Measurements from ENCODE around the gene B3GAT1.

DNA sequence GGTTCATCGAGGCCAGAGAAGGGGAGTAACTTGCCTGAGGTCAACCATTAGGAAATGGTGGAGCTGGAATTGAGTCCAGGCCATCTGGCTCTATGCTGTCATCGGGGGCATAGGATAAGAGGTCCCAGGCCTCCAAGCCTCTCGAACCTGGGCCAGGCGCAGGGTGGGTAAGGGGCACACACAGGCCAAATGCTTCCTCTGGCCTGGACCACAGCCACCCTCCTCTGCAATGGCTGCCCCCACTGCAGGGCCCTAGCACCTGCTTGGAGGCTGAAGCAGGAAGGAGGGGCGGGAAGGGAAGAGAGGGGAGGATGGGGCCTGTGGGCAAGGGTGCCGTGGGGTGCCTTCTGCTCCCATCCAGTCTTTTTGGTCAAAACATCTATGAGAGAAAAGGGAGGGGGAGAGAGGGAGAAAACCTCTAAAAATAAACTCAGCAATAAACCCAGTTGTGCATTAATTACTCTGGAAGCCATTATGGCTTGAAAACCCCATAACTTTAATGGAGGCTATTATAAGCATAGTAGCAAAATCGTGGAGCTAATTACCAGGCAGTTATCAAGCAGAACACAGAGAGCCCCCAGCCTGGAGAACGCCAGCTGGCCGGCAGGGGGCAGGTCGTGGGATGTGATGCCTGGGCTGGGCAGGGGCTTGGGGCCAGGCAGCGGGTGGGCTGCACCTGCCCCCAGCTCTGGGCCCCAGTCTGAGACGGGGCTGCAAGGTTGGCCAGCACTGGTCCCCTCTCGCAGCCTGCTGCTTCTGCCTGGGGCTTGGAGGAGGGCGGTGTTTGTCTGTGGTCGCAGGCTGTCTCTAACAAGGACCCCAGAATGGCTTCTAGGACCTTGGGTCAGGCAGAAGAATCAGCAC is 21.1 kb downstream of the B3GAT1 start:
- TF ChIP-seq, protein P1, sequence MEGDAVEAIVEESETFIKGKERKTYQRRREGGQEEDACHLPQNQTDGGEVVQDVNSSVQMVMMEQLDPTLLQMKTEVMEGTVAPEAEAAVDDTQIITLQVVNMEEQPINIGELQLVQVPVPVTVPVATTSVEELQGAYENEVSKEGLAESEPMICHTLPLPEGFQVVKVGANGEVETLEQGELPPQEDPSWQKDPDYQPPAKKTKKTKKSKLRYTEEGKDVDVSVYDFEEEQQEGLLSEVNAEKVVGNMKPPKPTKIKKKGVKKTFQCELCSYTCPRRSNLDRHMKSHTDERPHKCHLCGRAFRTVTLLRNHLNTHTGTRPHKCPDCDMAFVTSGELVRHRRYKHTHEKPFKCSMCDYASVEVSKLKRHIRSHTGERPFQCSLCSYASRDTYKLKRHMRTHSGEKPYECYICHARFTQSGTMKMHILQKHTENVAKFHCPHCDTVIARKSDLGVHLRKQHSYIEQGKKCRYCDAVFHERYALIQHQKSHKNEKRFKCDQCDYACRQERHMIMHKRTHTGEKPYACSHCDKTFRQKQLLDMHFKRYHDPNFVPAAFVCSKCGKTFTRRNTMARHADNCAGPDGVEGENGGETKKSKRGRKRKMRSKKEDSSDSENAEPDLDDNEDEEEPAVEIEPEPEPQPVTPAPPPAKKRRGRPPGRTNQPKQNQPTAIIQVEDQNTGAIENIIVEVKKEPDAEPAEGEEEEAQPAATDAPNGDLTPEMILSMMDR (IDR thresholded peaks at IDR 0.05; ENCODE audit: low read length): no peak
- TF ChIP-seq EZH2 (optimal IDR thresholded peaks at IDR 0.05; ENCODE audit: low read depth, low read length): no peak
- TF ChIP-seq EZH2phosphoT487 (IDR thresholded peaks at IDR 0.05; ENCODE audit: low read length): no peak
